ENCODE measurements around the gene CA12.
"Not testable (repeated sequence)": the region's sequence is repeated elsewhere in the genome, so short reads cannot be mapped to it uniquely, and the experiment has no call there.

CA12 gene

GRCh38 chr15:63344731-63345390 lies 36.8 kb downstream of the CA12 start:
- H3K27ac ChIP-seq (ENCODE audit: low read length) = no peak overlapping the region
- H3K4me3 ChIP-seq (ENCODE audit: low read length in 2 of 2) = no peak overlapping the region
- no peaks in the 10 kb centered on the region for H3K27me3 ChIP-seq (ENCODE audit: control insufficient read depth in 1 of 2, insufficient read depth in 2 of 2, low read length in 2 of 2)
- peaks cover 7% of the 10 kb centered on the region for H3K4me1 ChIP-seq (ENCODE audit: control insufficient read depth, insufficient read depth, low read length)
- H3K36me3 ChIP-seq (ENCODE audit: control insufficient read depth in 2 of 2, insufficient read depth in 2 of 2, low read length in 2 of 2) = no peaks in the 10 kb centered on the region
- no peaks in the 10 kb centered on the region for H3K9me3 ChIP-seq (ENCODE audit: control insufficient read depth in 2 of 2, low read length in 2 of 2)
- H3K9ac ChIP-seq (ENCODE audit: low read length in 2 of 2) = no peak overlapping the region

GRCh38 chr15:63342996-63343562 lies 38.6 kb downstream of the CA12 start:
- H3K9ac ChIP-seq (ENCODE audit: low read length in 2 of 2); H3K36me3 ChIP-seq (ENCODE audit: control insufficient read depth in 2 of 2, insufficient read depth in 2 of 2, low read length in 2 of 2); H3K27ac ChIP-seq (ENCODE audit: low read length); H3K4me3 ChIP-seq (ENCODE audit: low read length in 2 of 2); H3K4me1 ChIP-seq (ENCODE audit: control insufficient read depth, insufficient read depth, low read length); H3K9me3 ChIP-seq (ENCODE audit: control insufficient read depth in 2 of 2, low read length in 2 of 2); H3K27me3 ChIP-seq (ENCODE audit: control insufficient read depth in 1 of 2, insufficient read depth in 2 of 2, low read length in 2 of 2): not testable (repeated sequence)

- H3K27ac ChIP-seq (ENCODE audit: low read length) = no peak overlapping the region
- no peak overlapping the region for H3K4me3 ChIP-seq (ENCODE audit: low read length in 2 of 2)
- peaks cover 0 to 2% of the 10 kb centered on the region in 2 donors for H3K27me3 ChIP-seq (ENCODE audit: control insufficient read depth in 1 of 2, insufficient read depth in 2 of 2, low read length in 2 of 2)
- H3K4me1 ChIP-seq (ENCODE audit: control insufficient read depth, insufficient read depth, low read length) = no peaks in the 10 kb centered on the region
- no peak overlapping the region for H3K9ac ChIP-seq (ENCODE audit: low read length in 2 of 2)
- H3K9me3 ChIP-seq (ENCODE audit: control insufficient read depth in 2 of 2, low read length in 2 of 2) = no peaks in the 10 kb centered on the region
- H3K36me3 ChIP-seq (ENCODE audit: control insufficient read depth in 2 of 2, insufficient read depth in 2 of 2, low read length in 2 of 2) = no peaks in the 10 kb centered on the region
Observed at GRCh38 chr15:63341898-63342297, 39.7 kb downstream of the CA12 start.

- no peak overlapping the region for H3K4me3 ChIP-seq (ENCODE audit: low read length in 2 of 2)
- H3K36me3 ChIP-seq (ENCODE audit: control insufficient read depth in 2 of 2, insufficient read depth in 2 of 2, low read length in 2 of 2) = no peaks in the 10 kb centered on the region
Observed at GRCh38 chr15:63340878-63341277, 40.8 kb downstream of the CA12 start.

GRCh38 chr15:63340353-63340752 lies 41.3 kb downstream of the CA12 start:
- H3K9ac ChIP-seq (ENCODE audit: low read length in 2 of 2) = no peak overlapping the region
- no peaks in the 10 kb centered on the region for H3K4me1 ChIP-seq (ENCODE audit: control insufficient read depth, insufficient read depth, low read length)
- H3K27me3 ChIP-seq (ENCODE audit: control insufficient read depth in 1 of 2, insufficient read depth in 2 of 2, low read length in 2 of 2) = peaks cover 0 to 2% of the 10 kb centered on the region in 2 donors
- H3K9me3 ChIP-seq (ENCODE audit: control insufficient read depth in 2 of 2, low read length in 2 of 2) = no peaks in the 10 kb centered on the region
- H3K4me3 ChIP-seq (ENCODE audit: low read length in 2 of 2) = no peak overlapping the region
- H3K36me3 ChIP-seq (ENCODE audit: control insufficient read depth in 2 of 2, insufficient read depth in 2 of 2, low read length in 2 of 2) = no peaks in the 10 kb centered on the region
- no peak overlapping the region for H3K27ac ChIP-seq (ENCODE audit: low read length)

More at GRCh38 chr15:63340878-63341277, 40.8 kb downstream of the CA12 start:
- Histone ChIP-seq H3K9ac (ENCODE audit: low read length in 2 of 2) (no peak overlapping the region), H3K4me1 (ENCODE audit: control insufficient read depth, insufficient read depth, low read length) (no peaks in the 10 kb centered on the region), H3K9me3 (ENCODE audit: control insufficient read depth in 2 of 2, low read length in 2 of 2) (no peaks in the 10 kb centered on the region), H3K27me3 (ENCODE audit: control insufficient read depth in 1 of 2, insufficient read depth in 2 of 2, low read length in 2 of 2) (peaks cover 0 to 2% of the 10 kb centered on the region in 2 donors), H3K27ac (ENCODE audit: low read length) (no peak overlapping the region)

GRCh38 chr15:63339836-63340235 lies 41.8 kb downstream of the CA12 start:
- Histone ChIP-seq H3K4me3 (ENCODE audit: low read length in 2 of 2) (no peak overlapping the region), H3K9ac (ENCODE audit: low read length in 2 of 2) (no peak overlapping the region), H3K4me1 (ENCODE audit: control insufficient read depth, insufficient read depth, low read length) (no peaks in the 10 kb centered on the region), H3K36me3 (ENCODE audit: control insufficient read depth in 2 of 2, insufficient read depth in 2 of 2, low read length in 2 of 2) (no peaks in the 10 kb centered on the region), H3K9me3 (ENCODE audit: control insufficient read depth in 2 of 2, low read length in 2 of 2) (no peaks in the 10 kb centered on the region), H3K27me3 (ENCODE audit: control insufficient read depth in 1 of 2, insufficient read depth in 2 of 2, low read length in 2 of 2) (peaks cover 0 to 2% of the 10 kb centered on the region in 2 donors), H3K27ac (ENCODE audit: low read length) (no peak overlapping the region)

- Histone ChIP-seq H3K9ac (ENCODE audit: low read length in 2 of 2) (no peak overlapping the region), H3K27ac (ENCODE audit: low read length) (no peak overlapping the region), H3K4me1 (ENCODE audit: control insufficient read depth, insufficient read depth, low read length) (no peaks in the 10 kb centered on the region), H3K4me3 (ENCODE audit: low read length in 2 of 2) (no peak overlapping the region), H3K9me3 (ENCODE audit: control insufficient read depth in 2 of 2, low read length in 2 of 2) (no peaks in the 10 kb centered on the region), H3K27me3 (ENCODE audit: control insufficient read depth in 1 of 2, insufficient read depth in 2 of 2, low read length in 2 of 2) (peaks cover 0 to 2% of the 10 kb centered on the region in 2 donors), H3K36me3 (ENCODE audit: control insufficient read depth in 2 of 2, insufficient read depth in 2 of 2, low read length in 2 of 2) (no peaks in the 10 kb centered on the region)
Observed at GRCh38 chr15:63339006-63339766, 42.5 kb downstream of the CA12 start.

- Histone ChIP-seq H3K36me3 (ENCODE audit: control insufficient read depth in 2 of 2, insufficient read depth in 2 of 2, low read length in 2 of 2) (no peaks in the 10 kb centered on the region), H3K4me1 (ENCODE audit: control insufficient read depth, insufficient read depth, low read length) (no peaks in the 10 kb centered on the region), H3K27ac (ENCODE audit: low read length) (no peak overlapping the region), H3K27me3 (ENCODE audit: control insufficient read depth in 1 of 2, insufficient read depth in 2 of 2, low read length in 2 of 2) (peaks cover 0 to 2% of the 10 kb centered on the region in 2 donors), H3K9ac (ENCODE audit: low read length in 2 of 2) (no peak overlapping the region), H3K4me3 (ENCODE audit: low read length in 2 of 2) (no peak overlapping the region), H3K9me3 (ENCODE audit: control insufficient read depth in 2 of 2, low read length in 2 of 2) (no peaks in the 10 kb centered on the region)
Observed at GRCh38 chr15:63338170-63338569, 43.5 kb downstream of the CA12 start.

GRCh38 chr15:63337046-63337445 lies 44.6 kb downstream of the CA12 start:
- Histone ChIP-seq H3K27ac (ENCODE audit: low read length) (no peak overlapping the region), H3K9me3 (ENCODE audit: control insufficient read depth in 2 of 2, low read length in 2 of 2) (no peaks in the 10 kb centered on the region), H3K27me3 (ENCODE audit: control insufficient read depth in 1 of 2, insufficient read depth in 2 of 2, low read length in 2 of 2) (peaks cover 0 to 2% of the 10 kb centered on the region in 2 donors)

GRCh38 chr15:63335543-63336240 lies 46.0 kb downstream of the CA12 start:
- H3K27ac ChIP-seq (ENCODE audit: low read length) = no peak overlapping the region
- no peak overlapping the region for H3K9ac ChIP-seq (ENCODE audit: low read length in 2 of 2)
- no peaks in the 10 kb centered on the region for H3K36me3 ChIP-seq (ENCODE audit: control insufficient read depth in 2 of 2, insufficient read depth in 2 of 2, low read length in 2 of 2)
- H3K4me1 ChIP-seq (ENCODE audit: control insufficient read depth, insufficient read depth, low read length) = no peaks in the 10 kb centered on the region
- H3K4me3 ChIP-seq (ENCODE audit: low read length in 2 of 2) = no peak overlapping the region
- H3K27me3 ChIP-seq (ENCODE audit: control insufficient read depth in 1 of 2, insufficient read depth in 2 of 2, low read length in 2 of 2) = peaks cover 0 to 2% of the 10 kb centered on the region in 2 donors
- no peaks in the 10 kb centered on the region for H3K9me3 ChIP-seq (ENCODE audit: control insufficient read depth in 2 of 2, low read length in 2 of 2)

More at GRCh38 chr15:63337046-63337445, 44.6 kb downstream of the CA12 start:
- no peak overlapping the region for H3K9ac ChIP-seq (ENCODE audit: low read length in 2 of 2)
- no peaks in the 10 kb centered on the region for H3K36me3 ChIP-seq (ENCODE audit: control insufficient read depth in 2 of 2, insufficient read depth in 2 of 2, low read length in 2 of 2)
- no peak overlapping the region for H3K4me3 ChIP-seq (ENCODE audit: low read length in 2 of 2)
- H3K4me1 ChIP-seq (ENCODE audit: control insufficient read depth, insufficient read depth, low read length) = no peaks in the 10 kb centered on the region

Data from stomach smooth muscle (tissue), 2 donors.